HepG2 (cell line): ENCODE results near the gene SEC14L2. TPM values are rescaled to one million over a fixed set of nuclear protein-coding genes. Genes with fewer than 3 reads are reported as not detected.
A peak's percentile ranks its signal among the peaks of the same experiment; 100 is the strongest.

ENCODE experiments used
- ATAC-seq: fragments of 200-7000 bp; cut with Tn5 transposase; 3 replicates; pipeline ENCODE4 v1.9.1; 2020; ENCODE audit warnings: mild to moderate bottlenecking, moderate library complexity
- BruUV-seq: library from RNA; stranded (reverse); fragments of 400-500 nt; replicated peaks from 2 replicates; lab custom pipeline; 2021; lab: Mats Ljungman, UMichigan
- CTCF ChIA-PET: fragments of 300-600 bp; formaldehyde crosslinking; extraction: SDS; loops from one replicate; lab custom pipeline; 2021; ENCODE audit warnings: low total read pairs, inconsistent platforms, low intra/inter-chr PET ratio; lab: Yijun Ruan, JAX
- POLR2A ChIA-PET: fragments of 350-600 bp; sonication (Branson Sonifier 250); formaldehyde crosslinking; loops from one replicate; lab custom pipeline; 2020; ENCODE audit warnings: antibody characterized with exemption, inconsistent platforms; lab: Yijun Ruan, JAX
- DNase-seq: peaks from one replicate; pipeline ENCODE4 v3.0.0-alpha.2; 2015; ENCODE audit warnings: low spot score
- FAIRE-seq: peaks from 3 replicates; lab custom pipeline; 2011; peaks lifted over from hg19 to GRCh38; lab: Jason Lieb, UNC
- H2AFZ ChIP-seq: one replicate; pipeline ENCODE4 v1.6.1; 2011; ENCODE audit warnings: low read length, inconsistent platforms
- H3K27ac ChIP-seq: fragments of 300-600 bp; 3 replicates; pipeline ENCODE4 v1.8.0; 2011; ENCODE audit warnings: mixed run types, mild to moderate bottlenecking, mixed read lengths, low read length, inconsistent platforms; ENCODE audit not compliant: insufficient read depth; ENCODE audit errors: extremely low read length
- H3K27me3 ChIP-seq, 2 experiments: fragments of 200-600 bp in 1 of 2; 2 replicates in 1 of 2; 3 replicates in 1 of 2; pipeline versions ENCODE4 v1.6.0 to v1.8.0; 2011; ENCODE audit warnings: low read length in 2 of 2, mild to moderate bottlenecking in 2 of 2, moderate library complexity in 2 of 2, inconsistent platforms in 1 of 2; ENCODE audit not compliant: insufficient read depth in 2 of 2, control insufficient read depth in 1 of 2
- H3K36me3 ChIP-seq, 2 experiments: fragments of 200-600 bp in 1 of 2; replicated peaks in 1 of 2; 2 replicates in 1 of 2; 3 replicates in 1 of 2; pipeline versions ENCODE4 v1.5.1 to v1.8.0; 2011; ENCODE audit warnings: low read length in 2 of 2, inconsistent platforms in 1 of 2; ENCODE audit not compliant: insufficient read depth in 2 of 2, control insufficient read depth in 1 of 2
- H3K4me1 ChIP-seq: 2 replicates; pipeline ENCODE4 v1.5.1; 2012; ENCODE audit warnings: low read length, inconsistent platforms; ENCODE audit not compliant: insufficient read depth
- H3K4me2 ChIP-seq: 2 replicates; pipeline ENCODE4 v1.6.0; 2011; ENCODE audit warnings: low read depth, low read length, inconsistent platforms
- H3K4me3 ChIP-seq, 3 experiments: fragments of 200-600 bp in 1 of 3; sonication (generic), shearing (Covaris generic) in 1 of 3; replicated peaks in 1 of 3; 2 replicates each; pipeline ENCODE4 v1.5.1; 2011 to 2016; ENCODE audit warnings: low read length in 3 of 3, inconsistent platforms in 2 of 3, low read depth in 2 of 3, mild to moderate bottlenecking in 2 of 3, control low read depth in 1 of 3, mixed read lengths in 1 of 3; ENCODE audit not compliant: insufficient read depth in 1 of 3
- H3K79me2 ChIP-seq: one replicate; pipeline ENCODE4 v1.6.1; 2011; ENCODE audit warnings: low read length, inconsistent platforms; ENCODE audit not compliant: insufficient read depth
- H3K9ac ChIP-seq: 2 replicates; pipeline ENCODE4 v1.6.0; 2011; ENCODE audit warnings: mild to moderate bottlenecking, low read depth, low read length, inconsistent platforms; ENCODE audit not compliant: insufficient read depth
- H3K9me3 ChIP-seq: 2 replicates; pipeline ENCODE4 v1.5.1; 2012; ENCODE audit warnings: mild to moderate bottlenecking, low read length
- H4K20me1 ChIP-seq: 2 replicates; pipeline ENCODE4 v1.6.0; 2011; ENCODE audit warnings: inconsistent platforms, mild to moderate bottlenecking, low read length, moderate library complexity; ENCODE audit not compliant: insufficient read depth
- E2F5 ChIP-seq: sonication (generic); formaldehyde crosslinking; conservative IDR thresholded peaks from 2 replicates; pipeline ENCODE4 v1.4.0; 2020; ENCODE audit warnings: missing genetic modification reagents
- HCFC1 ChIP-seq: fragments of 150-350 bp; IDR thresholded peaks from 2 replicates; pipeline ENCODE4 v1.6.1; 2014; ENCODE audit warnings: low read depth, low read length
- HES4 ChIP-seq: sonication (generic); formaldehyde crosslinking; IDR thresholded peaks from 2 replicates; pipeline ENCODE4 v1.9.0; 2021; ENCODE audit warnings: mild to moderate bottlenecking, missing genetic modification reagents, borderline replicate concordance
- HNRNPL ChIP-seq: fragments of 200-400 bp; formaldehyde crosslinking; IDR thresholded peaks from 2 replicates; pipeline ENCODE4 v1.6.1; 2017; ENCODE audit warnings: mild to moderate bottlenecking, low read depth, low read length
- SMYD3 ChIP-seq: sonication (generic); formaldehyde crosslinking; IDR thresholded peaks from 2 replicates; pipeline ENCODE4 v1.8.1; 2023; ENCODE audit warnings: mild to moderate bottlenecking, missing genetic modification reagents
- ZNF296 ChIP-seq: sonication (generic); formaldehyde crosslinking; conservative IDR thresholded peaks from 2 replicates; pipeline ENCODE4 v1.5.0; 2020; ENCODE audit warnings: mild to moderate bottlenecking, missing genetic modification reagents
- WGBS: methylation state at CpG from one replicate; pipeline ENCODE4 v1.1.6; 2017; ENCODE audit warnings: low lambda C conversion rate; 5-methylcytosine and 5-hydroxymethylcytosine counted together
- in situ Hi-C: cut with HindIII; loops from 2 replicates; pipeline ENCODE4 v1.10.0; 2017; ENCODE audit warnings: low pct_unique_long_range_greater_than_20kb; ENCODE audit not compliant: extremely low pct_ligation_motif_present
- intact Hi-C: fragments of 100-400 bp; cut with micrococcal nuclease; formaldehyde crosslinking; loops from one replicate; pipeline ENCODE4 v1.10.0; 2022; ENCODE audit not compliant: unreplicated experiment
- polyA plus RNA-seq, 8 experiments: library from polyadenylated mRNA; depleted of rRNA in 3 of 8; stranded (reverse) in 7 of 8; unstranded in 1 of 8; fragments of >200 nt; fragmentation: Illumina TruSeq in 4 of 8; extraction: Trizol in 4 of 8; gene quantifications; 2 replicates each; pipeline versions ENCODE4 v1.2.1 to v1.2.3, GENCODE V29; 2011 to 2016; ENCODE audit warnings: low read depth in 4 of 8, missing spikeins in 1 of 8, mixed read lengths in 1 of 8; ENCODE audit not compliant: insufficient read depth in 1 of 8
- total RNA-seq, 5 experiments: library from RNA; depleted of rRNA; stranded (reverse); fragments of >200 nt; fragmentation: Illumina TruSeq; extraction: Trizol; gene quantifications; 2 replicates each; pipeline ENCODE4 v1.2.3, GENCODE V29; 2016; ENCODE audit warnings: low read depth in 1 of 5
- TF ChIP-seq, protein P1 (sequence below): sonication (generic); formaldehyde crosslinking; IDR thresholded peaks from 2 replicates; pipeline ENCODE4 v1.5.1; 2020; ENCODE audit warnings: mild to moderate bottlenecking, missing genetic modification reagents, moderate library complexity

SEC14L2 gene
- total and polyA plus RNA-seq, 2 of the 13 experiments (the other 11 are each of a cell fraction or from before 2014, with no cell fraction given): 4.1 to 5.1 TPM

DNA sequence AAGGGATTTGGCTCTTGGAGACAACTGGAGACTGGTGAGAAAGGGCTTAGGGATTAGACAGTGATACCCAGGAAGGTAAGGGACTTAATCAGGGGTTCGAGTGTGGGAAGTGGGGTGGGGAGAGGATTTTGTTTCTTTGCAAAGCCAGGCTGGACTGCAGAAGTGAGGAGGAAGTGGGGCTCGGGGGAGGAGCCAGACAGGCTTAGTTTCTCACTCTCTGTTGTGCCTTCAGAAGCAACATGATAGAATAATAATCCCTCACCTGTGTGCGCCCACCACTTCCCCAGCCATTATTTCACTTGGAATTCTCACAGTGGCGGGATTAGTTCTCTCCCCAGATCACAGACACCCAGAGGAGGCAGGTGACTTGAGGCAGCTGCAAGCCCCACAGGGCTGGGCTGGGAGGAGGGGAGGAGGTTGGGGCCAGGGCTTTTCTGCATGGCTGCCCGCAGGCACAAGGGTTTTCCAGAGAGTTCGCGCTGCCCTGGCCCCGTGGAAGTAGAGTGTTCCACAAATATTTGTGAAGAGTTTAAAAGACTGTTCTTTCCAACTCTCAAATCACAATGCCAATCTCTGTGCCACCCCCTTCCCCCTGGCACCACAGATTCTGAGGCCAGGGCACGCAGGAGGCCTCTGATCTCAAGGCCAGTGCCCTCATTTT is 4.0 kb upstream of the SEC14L2 start:
- WGBS: 23% methylated on average over 5 of the region's 9 CpGs
- in situ Hi-C loops (loop anchor here (5.0 to 25.0 kb wide), 3 partner anchors 35 to 280 kb away; partner anchors contain the start of gene MTFP1), intact Hi-C loops (no loop called here)
- Histone ChIP-seq H3K27me3 (peaks cover 0 to 4% of the 10 kb centered on the region in 2 experiments; a peak in 1 of 5 replicates), H2AFZ (no peak overlapping the region), H3K79me2 (no peaks in the 10 kb centered on the region), H3K9ac (peak overlapping the region; percentile 14; the same call in 1 of the 2 replicates), H3K4me1 (peaks cover 55% of the 10 kb centered on the region), H3K4me2 (peak overlapping the region; percentile 53), H3K36me3 (no peaks in the 10 kb centered on the region), H4K20me1 (no peaks in the 10 kb centered on the region), H3K9me3 (no peaks in the 10 kb centered on the region; the same call in 1 of the 2 replicates), H3K27ac (no peak overlapping the region), H3K4me3 (peak overlapping the region in 1 of 3 experiments; percentile 21; a peak in 1 of 6 replicates)
- POLR2A ChIA-PET: interaction anchor here (1.1 to 10.2 kb wide), 2 partner anchors 31 to 105 kb away, joined by 4 to 164 read pairs; partner anchors contain the start of gene MTFP1
- no peak for FAIRE-seq
- CTCF ChIA-PET: interaction anchor here (3.2 to 3.4 kb wide), 2 partner anchors 33 to 93 kb away, joined by 29 to 43 read pairs; partner anchors contain the start of gene MTFP1
- no peak for ATAC-seq
- DNase-seq: no peak
- BruUV-seq: no TSS peak
- TF ChIP-seq HCFC1 (no peak), HNRNPL (0 out of 2 replicates have a peak, but pooled peaks have one; percentile 63), ZNF296 (CRISPR knock-in tag) (no peak), SMYD3 (no peak), HES4 (CRISPR knock-in tag) (no peak), E2F5 (CRISPR knock-in tag) (no peak)
- TF ChIP-seq, protein P1, sequence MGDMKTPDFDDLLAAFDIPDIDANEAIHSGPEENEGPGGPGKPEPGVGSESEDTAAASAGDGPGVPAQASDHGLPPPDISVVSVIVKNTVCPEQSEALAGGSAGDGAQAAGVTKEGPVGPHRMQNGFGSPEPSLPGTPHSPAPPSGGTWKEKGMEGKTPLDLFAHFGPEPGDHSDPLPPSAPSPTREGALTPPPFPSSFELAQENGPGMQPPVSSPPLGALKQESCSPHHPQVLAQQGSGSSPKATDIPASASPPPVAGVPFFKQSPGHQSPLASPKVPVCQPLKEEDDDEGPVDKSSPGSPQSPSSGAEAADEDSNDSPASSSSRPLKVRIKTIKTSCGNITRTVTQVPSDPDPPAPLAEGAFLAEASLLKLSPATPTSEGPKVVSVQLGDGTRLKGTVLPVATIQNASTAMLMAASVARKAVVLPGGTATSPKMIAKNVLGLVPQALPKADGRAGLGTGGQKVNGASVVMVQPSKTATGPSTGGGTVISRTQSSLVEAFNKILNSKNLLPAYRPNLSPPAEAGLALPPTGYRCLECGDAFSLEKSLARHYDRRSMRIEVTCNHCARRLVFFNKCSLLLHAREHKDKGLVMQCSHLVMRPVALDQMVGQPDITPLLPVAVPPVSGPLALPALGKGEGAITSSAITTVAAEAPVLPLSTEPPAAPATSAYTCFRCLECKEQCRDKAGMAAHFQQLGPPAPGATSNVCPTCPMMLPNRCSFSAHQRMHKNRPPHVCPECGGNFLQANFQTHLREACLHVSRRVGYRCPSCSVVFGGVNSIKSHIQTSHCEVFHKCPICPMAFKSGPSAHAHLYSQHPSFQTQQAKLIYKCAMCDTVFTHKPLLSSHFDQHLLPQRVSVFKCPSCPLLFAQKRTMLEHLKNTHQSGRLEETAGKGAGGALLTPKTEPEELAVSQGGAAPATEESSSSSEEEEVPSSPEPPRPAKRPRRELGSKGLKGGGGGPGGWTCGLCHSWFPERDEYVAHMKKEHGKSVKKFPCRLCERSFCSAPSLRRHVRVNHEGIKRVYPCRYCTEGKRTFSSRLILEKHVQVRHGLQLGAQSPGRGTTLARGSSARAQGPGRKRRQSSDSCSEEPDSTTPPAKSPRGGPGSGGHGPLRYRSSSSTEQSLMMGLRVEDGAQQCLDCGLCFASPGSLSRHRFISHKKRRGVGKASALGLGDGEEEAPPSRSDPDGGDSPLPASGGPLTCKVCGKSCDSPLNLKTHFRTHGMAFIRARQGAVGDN (CRISPR knock-in tag): peak; percentile 21; the same call in 1 of the 2 replicates
- TF ChIP-seq, all 625 proteins: peak for 2
